Renal cortical epithelial cell (primary cell): ENCODE measurements around the gene INHBC. TPM values are rescaled to one million over a fixed set of nuclear protein-coding genes. Genes with fewer than 3 reads are reported as not detected.

Experiments
- DNase-seq: peaks from one replicate; pipeline ENCODE4 v3.0.0-alpha.2; 2011; ENCODE audit warnings: low read depth
- total RNA-seq: library from RNA; depleted of rRNA; stranded (reverse); fragments of >200 nt; gene quantifications from 2 replicates; pipeline ENCODE4 v1.2.3, GENCODE V29; 2014

INHBC gene
- total RNA-seq, 1 donor from 2014 or later, result not detected

DNA sequence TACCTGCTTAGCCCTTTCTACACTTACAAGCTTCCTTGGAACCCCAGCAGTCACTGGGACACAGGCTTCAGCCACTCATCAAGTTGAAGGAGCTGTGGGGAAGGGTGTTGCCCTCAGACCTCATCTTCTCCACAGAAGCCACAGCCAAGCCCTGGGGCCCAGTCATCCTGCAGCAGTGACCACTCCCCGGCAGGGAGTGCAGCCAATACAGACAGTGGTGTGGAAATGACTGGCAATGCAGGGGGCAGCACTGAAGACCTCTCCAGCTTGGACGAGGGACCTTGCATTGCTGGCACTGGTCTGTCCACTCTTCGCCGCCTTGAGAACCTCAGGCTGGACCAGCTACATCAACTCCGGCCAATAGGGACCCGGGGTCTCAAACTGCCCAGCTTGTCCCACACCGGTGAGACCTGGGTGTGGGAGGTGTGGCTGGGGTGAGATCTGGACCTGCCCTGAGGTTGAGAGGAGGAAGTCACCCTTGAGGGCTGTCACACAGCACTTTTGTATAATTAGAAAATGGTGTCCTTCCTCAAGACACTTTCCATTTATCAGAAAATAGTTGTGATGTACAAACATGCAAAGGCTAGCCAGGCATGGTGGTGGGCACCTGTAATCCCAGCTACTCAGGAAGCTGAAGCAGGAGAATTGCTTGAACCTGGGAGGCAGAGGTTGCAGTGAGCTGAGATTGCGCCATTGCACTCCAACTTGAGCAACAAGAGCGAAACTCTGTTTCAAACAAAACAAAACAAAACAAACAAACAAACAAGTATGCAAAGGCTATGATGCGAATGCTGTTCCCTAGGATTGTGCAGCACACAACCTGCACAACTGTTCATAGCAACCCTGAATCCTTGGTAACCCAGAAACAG lies 34.9 kb downstream of the INHBC start:
- DNase-seq, result no peak

DNA sequence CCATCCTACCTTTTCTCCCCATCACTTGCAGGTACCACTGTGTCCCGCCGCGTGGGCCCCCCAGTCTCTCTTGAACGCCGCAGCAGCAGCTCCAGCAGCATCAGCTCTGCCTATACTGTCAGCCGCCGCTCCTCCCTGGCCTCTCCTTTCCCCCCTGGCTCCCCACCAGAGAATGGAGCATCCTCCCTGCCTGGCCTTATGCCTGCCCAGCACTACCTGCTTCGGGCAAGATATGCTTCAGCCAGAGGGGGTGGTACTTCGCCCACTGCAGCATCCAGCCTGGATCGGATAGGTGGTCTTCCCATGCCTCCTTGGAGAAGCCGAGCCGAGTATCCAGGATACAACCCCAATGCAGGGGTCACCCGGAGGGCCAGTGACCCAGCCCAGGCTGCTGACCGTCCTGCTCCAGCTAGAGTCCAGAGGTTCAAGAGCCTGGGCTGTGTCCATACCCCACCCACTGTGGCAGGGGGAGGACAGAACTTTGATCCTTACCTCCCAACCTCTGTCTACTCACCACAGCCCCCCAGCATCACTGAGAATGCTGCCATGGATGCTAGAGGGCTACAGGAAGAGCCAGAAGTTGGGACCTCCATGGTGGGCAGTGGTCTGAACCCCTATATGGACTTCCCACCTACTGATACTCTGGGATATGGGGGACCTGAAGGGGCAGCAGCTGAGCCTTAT lies 35.8 kb downstream of the INHBC start:
- DNase-seq, result no peak

GRCh38 chr12:57470970-57471656 lies 36.5 kb downstream of the INHBC start:
- no peak for DNase-seq

GRCh38 chr12:57471661-57472060 lies 37.1 kb downstream of the INHBC start:
- DNase-seq, result no peak

- DNase-seq, result no peak
Observed at GRCh38 chr12:57472391-57472790, 37.8 kb downstream of the INHBC start.

DNA sequence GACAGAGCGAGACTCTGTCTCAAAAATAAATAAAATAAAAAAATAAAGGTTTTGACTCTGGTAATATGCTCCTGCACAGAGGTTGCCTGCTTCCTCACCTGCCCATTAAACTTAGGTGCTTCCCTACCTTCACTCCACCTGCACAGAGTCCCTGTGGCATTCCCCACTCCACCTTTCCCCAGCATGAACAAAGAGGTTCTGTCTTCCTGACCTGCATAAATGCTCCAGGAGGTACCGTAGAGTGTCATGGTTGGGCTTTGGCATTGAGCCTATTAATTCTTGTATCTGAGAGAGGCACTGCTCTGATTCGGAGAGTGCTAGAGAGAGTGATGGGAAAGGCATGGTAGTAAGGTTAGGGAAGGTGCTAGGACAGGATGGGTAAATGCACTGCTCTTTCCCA lies 38.8 kb downstream of the INHBC start:
- no peak for DNase-seq

- DNase-seq, result no peak
Observed at GRCh38 chr12:57473886-57474285, 39.3 kb downstream of the INHBC start.

- no peak for DNase-seq
Observed at GRCh38 chr12:57474430-57474829, 39.8 kb downstream of the INHBC start.

DNA sequence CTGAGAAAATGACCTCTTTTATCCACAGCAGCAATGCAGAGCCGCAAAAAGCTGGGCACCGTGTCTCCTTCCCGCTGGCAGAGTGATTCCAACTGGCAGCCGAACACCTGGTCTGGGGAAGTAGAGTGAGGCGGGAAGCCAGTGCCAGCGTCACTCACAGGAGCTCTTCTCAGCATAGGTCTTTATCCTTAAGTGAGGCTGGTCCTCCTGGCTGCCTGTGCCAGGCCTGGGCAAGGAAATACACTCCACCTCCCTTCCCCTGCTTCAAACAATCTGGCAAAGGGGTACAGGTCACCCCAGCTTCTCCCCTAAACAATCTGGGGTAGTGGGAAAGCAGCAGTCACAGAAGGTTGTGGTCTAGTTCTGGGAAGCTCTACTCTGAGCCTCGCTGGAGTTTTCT lies 40.3 kb downstream of the INHBC start:
- no peak for DNase-seq

DNA sequence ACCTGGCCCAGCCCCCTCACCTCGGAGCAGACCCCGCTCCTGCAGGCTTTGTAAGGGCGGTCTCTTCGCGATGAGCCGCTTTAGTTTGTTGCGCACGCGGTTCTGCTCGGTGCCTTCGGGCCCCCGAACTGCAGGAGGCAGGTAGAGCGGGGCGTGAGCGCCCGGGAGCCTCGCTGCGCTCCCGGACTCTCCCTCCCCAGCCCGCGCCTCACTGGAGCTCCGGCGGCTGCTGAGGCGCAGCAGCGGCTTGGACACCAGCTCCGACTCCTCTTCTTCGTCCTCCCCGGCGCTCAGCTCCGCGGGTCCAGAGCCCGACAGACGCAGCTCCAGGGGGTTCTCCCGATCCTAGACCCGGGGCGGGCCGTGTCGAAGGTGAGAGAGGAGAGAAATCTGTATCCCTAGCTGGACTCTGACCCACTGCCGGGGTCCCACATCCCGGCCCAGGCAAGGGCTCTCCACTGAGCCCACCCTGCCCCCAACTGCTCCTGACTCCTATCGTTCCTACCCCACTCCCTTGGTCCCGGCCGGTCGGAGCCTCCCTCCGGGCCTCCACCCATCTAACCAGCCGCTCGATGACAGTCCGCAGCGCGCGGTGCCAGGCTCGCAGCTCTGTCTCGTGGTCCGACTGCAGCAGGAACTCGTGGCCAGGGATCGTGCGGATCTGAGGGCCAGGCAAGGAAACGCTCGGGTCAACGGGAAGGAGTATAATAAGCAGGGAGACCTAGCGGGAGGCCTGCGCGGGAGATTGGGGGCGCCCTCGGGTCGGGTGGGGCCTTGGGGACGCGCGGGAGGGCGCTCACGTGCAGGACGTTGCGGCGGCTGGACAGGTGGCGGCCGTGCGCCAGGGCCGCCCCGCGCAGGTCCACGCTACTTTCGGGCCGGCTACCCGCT lies 40.9 kb downstream of the INHBC start:
- DNase-seq, result no peak

GRCh38 chr12:57476162-57476992 lies 41.8 kb downstream of the INHBC start:
- DNase-seq, result no peak

DNA sequence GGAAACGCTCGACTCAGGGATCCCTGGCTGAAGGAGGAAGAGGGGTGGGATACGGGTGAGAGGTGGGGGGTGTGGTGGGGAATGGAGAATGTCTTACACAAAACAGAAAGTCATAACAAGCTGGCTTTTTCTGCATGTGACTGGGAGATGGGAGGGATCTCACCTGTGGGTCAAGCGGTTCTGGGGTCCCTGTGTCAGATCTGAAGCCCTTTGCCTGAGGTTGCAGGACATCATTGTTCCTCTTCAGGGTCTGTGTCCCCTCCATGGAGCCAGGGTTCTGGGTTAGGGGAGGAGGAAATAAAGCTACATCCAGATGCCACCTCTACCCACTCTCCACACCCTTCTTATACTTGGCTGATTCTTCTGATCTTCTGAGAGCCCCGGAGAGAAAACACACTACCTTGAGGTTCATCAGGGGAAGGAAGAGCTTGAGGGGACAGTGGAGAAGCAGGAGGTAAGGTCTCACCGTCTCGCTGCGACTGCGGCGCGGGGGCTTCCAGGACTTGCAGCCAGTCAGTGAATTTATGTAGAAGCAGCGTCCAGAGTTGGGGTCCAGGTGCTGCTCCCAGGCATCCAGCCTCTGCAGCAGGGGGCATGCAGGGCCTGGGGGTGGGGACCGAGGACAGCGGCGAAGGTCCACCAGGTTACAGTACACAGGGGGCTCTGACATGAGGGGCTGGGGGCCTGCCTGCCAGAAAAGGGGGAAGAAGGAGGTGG lies 42.6 kb downstream of the INHBC start:
- DNase-seq, result no peak

GRCh38 chr12:57477710-57478681 lies 43.4 kb downstream of the INHBC start:
- no peak for DNase-seq

DNA sequence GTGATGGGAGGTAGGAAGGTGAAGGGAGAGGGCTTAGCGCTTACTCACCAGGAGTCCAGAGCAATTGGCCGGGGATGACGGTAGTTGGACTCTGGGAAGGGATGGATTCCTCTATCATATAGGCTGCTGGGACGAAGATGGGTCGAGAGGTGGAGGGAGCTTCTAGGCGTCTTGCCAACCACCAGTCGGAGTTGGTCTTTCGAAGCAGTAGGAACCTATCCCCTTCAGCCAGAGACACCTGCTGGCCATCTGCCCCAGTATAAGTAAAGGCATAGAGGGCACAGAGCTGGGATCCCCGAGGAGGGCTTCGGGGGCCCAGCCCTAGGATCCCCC lies 44.4 kb downstream of the INHBC start:
- no peak for DNase-seq

DNA sequence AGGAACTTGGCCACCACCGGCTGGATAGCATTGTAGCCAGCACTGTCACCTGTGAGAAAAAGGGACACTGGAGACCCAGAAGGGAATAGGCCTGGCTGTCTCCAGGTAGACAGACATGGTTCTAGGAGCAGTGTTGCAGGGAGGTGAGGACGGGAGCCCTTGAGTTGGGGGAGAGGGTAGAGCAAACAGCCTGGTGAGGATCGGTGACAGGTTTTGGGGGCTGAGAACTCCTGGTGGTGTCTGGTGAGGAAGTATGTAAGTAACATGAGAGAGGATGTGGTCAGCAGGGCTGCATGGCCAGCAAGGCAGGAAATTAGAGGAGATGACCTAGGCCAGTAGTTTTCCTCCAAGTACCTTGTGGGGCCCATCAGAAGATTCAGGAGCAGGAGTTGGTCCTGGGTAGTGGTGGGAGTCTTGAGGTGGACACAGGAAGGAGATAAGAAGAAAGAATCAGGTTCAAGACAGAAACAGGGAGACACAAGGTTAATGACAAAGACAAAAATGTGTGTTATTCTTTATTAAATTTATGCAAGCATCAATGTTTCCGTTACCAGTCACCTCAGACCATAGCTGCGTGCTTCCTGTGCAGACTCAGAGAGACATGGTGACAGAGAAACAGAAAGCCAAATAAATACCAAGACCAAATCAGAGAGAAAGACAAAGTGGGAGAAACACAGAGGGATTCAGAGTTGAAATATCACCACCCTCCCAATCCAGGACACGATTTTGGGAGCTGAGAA lies 45.0 kb downstream of the INHBC start, which contains the start of gene ARHGAP9:
TSS of gene ARHGAP9 (minus strand) at position 491 of the 740 bp plus-strand sequence. CDS start at position 31, 460 bp downstream.
- no peak for DNase-seq

- no peak for DNase-seq
Observed at GRCh38 chr12:57481671-57482070, 47.1 kb downstream of the INHBC start.

DNA sequence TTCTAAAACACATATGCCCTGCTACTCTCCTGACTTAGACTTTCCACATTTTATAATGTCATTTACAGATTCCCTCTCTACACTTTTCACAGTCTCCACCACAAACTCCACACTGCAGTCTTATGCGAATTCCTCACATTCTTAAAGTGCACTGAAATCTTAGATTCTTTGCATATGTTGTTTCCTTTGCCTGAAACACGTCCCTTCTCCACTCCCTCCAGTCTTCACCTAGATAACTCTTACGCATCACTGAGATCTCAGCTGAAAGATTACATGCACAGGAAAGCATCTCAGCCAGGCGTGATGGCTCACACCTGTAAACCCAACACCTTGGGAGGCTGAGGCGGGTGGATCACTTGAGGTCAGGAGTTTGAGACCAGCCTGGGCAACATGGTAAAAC lies 48.9 kb downstream of the INHBC start:
- peak; percentile 72 for DNase-seq

GRCh38 chr12:57485695-57486094 lies 51.1 kb downstream of the INHBC start:
- no peak for DNase-seq
